ENCODE results near the gene MYO1E. TPM values are rescaled to one million over a fixed set of nuclear protein-coding genes. Genes with fewer than 3 reads are reported as not detected.

The MYO1E gene
- total RNA-seq, 2 experiments from 2014 or later: 20.3 to 22.7 TPM

- Mint-ChIP-seq H3K36me3 (ENCODE audit: low read depth) (no peaks in the 10 kb centered on the region), H3K4me1 (ENCODE audit: low read depth) (no peaks in the 10 kb centered on the region), H3K27ac (no peak overlapping the region), H3K4me3 (no peak overlapping the region), H3K9me3 (no peaks in the 10 kb centered on the region), H3K27me3 (no peaks in the 10 kb centered on the region)
- ChIA-PET POLR2A (no interaction called here), CTCF (no interaction called here)
- intact Hi-C loops (cut with micrococcal nuclease): loop anchor here (5.0 kb wide), 1 partner anchor 333 kb away; no protein-coding TSS in a partner anchor
- no peak for TF ChIP-seq CTCF (IDR thresholded peaks at IDR 0.05)
- ATAC-seq (no peak), DNase-seq (no peak)
Observed at GRCh38 chr15:59159210-59159609, 213.5 kb downstream of the MYO1E start.

DNA sequence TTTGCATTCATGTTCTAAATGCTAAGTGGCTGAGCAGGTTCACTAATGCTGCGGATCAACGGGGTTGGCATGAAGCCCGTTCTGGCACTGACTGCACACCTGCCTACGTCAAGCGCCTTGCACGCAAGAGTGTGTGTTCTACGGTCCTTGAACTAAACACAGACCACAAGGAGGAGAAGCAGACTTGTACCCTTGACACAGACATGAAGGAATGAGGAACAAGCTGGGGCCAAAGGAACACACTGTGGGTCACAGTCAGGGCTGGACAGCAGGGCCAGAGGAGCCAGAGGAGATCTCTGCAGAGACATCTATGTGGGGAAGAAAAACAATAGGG, 214.0 kb downstream of the MYO1E start:
- no peak overlapping the region for H3K4me3 Mint-ChIP-seq
- intact Hi-C loops (cut with micrococcal nuclease): loop anchor here (5.0 kb wide), 1 partner anchor 334 kb away; no protein-coding TSS in a partner anchor
- ChIA-PET CTCF (interaction anchor here (1.3 kb wide), 1 partner anchor 88 kb away, joined by 4 read pairs; no protein-coding TSS in a partner anchor), POLR2A (no interaction called here)
- DNase-seq (no peak), ATAC-seq (no peak)
- H3K4me1 Mint-ChIP-seq (ENCODE audit: low read depth): no peaks in the 10 kb centered on the region
- no peak for TF ChIP-seq CTCF (IDR thresholded peaks at IDR 0.05)
- H3K9me3 Mint-ChIP-seq: no peaks in the 10 kb centered on the region
- no peaks in the 10 kb centered on the region for H3K36me3 Mint-ChIP-seq (ENCODE audit: low read depth)
- no peak overlapping the region for H3K27ac Mint-ChIP-seq
- H3K27me3 Mint-ChIP-seq: no peaks in the 10 kb centered on the region

DNA sequence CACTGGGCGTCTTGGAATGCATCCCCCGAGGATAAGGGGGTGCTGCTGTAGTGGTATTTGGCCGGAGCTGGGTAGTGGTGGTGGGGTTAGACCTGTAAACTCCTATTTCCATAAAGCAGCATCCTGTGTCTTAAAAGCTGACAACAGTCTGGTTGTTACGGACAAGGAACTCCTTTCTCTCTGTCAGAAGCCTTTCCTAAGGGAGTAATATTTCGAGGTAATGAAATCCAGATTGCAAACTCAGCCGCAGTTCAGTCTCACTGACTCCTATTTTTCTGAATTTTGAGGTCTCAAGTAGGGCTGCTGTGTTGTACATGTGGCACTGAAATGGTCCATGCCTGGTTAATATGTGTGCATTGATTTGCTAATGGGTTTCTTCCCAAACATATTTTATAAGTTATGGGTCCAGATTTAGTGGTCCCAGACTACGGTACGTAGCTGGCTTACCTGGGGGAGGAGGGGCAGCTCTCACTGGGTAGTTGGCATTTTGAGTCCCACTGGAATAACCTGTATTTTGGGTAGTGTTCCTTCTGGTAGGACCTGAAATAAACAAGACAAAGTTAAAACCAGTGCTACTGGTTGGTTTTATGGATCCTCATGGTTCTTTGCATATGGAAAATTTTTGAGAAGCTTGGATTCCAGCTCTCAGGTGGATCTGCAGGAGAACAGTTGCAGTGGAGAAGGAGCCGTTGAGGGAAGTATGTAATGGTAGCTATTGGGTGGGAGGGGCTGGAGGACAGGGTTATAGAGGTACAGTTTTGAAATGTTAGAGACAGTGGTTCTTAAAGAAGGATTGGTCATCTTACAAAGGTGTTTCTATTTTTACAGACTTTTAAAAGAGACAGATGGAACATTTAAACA, 214.6 kb downstream of the MYO1E start:
- no peaks in the 10 kb centered on the region for H3K27me3 Mint-ChIP-seq
- no peaks in the 10 kb centered on the region for H3K9me3 Mint-ChIP-seq
- H3K27ac Mint-ChIP-seq: no peak overlapping the region
- no peak for DNase-seq
- no peaks in the 10 kb centered on the region for H3K36me3 Mint-ChIP-seq (ENCODE audit: low read depth)
- POLR2A ChIA-PET: no interaction called here
- no peak for TF ChIP-seq CTCF (IDR thresholded peaks at IDR 0.05)
- intact Hi-C loops (cut with micrococcal nuclease): loop anchor here (5.0 kb wide), 1 partner anchor 334 kb away; no protein-coding TSS in a partner anchor
- no peaks in the 10 kb centered on the region for H3K4me1 Mint-ChIP-seq (ENCODE audit: low read depth)
- H3K4me3 Mint-ChIP-seq: no peak overlapping the region
- ATAC-seq: no peak
- CTCF ChIA-PET: interaction anchor here (1.3 kb wide), 1 partner anchor 89 kb away, joined by 4 read pairs; no protein-coding TSS in a partner anchor

- no peak overlapping the region for H3K4me3 Mint-ChIP-seq
- no peaks in the 10 kb centered on the region for H3K4me1 Mint-ChIP-seq (ENCODE audit: low read depth)
- no peaks in the 10 kb centered on the region for H3K27me3 Mint-ChIP-seq
- CTCF ChIA-PET: no interaction called here
- no peaks in the 10 kb centered on the region for H3K9me3 Mint-ChIP-seq
- TF ChIP-seq CTCF (IDR thresholded peaks at IDR 0.05): no peak
- no peak for DNase-seq
- ATAC-seq: no peak
- POLR2A ChIA-PET: no interaction called here
- intact Hi-C loops (cut with micrococcal nuclease): loop anchor here (5.0 kb wide), 1 partner anchor 335 kb away; no protein-coding TSS in a partner anchor
- H3K36me3 Mint-ChIP-seq (ENCODE audit: low read depth): no peaks in the 10 kb centered on the region
- no peak overlapping the region for H3K27ac Mint-ChIP-seq
Observed at GRCh38 chr15:59157396-59157795, 215.3 kb downstream of the MYO1E start.

DNA sequence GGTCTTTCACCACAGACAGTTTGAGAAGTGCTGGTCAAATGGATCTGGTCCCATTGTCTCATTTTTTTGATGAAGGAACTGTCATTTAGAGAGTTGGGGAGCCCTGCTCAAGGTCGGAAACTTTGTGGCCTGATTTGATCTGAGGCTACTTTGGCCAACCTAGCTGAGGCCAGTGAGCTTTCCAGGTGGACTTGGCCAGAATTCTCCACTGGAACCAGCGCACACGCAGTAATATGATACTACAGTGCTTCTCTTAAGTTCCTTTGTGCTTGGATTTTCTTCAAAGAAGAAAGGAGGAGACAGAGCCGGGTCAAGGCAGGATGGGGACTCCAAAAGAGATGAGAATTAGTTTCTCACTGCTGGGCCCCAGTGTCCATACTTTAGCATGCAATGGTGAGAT, 217.2 kb downstream of the MYO1E start:
- CTCF ChIA-PET: no interaction called here
- POLR2A ChIA-PET: no interaction called here
- ATAC-seq: no peak
- Mint-ChIP-seq H3K36me3 (ENCODE audit: low read depth) (no peaks in the 10 kb centered on the region), H3K4me1 (ENCODE audit: low read depth) (no peaks in the 10 kb centered on the region), H3K9me3 (no peaks in the 10 kb centered on the region), H3K4me3 (no peak overlapping the region), H3K27ac (no peak overlapping the region), H3K27me3 (no peaks in the 10 kb centered on the region)
- intact Hi-C loops (cut with micrococcal nuclease): loop anchor here (5.0 kb wide), 1 partner anchor 337 kb away; no protein-coding TSS in a partner anchor
- no peak for TF ChIP-seq CTCF (IDR thresholded peaks at IDR 0.05)
- no peak for DNase-seq

Data from activated CD8-positive, alpha-beta T cell treated with anti-CD3 and anti-CD28 coated beads for 36 hours (primary cell).